HG03064 (cell line): ENCODE measurements around the gene PSMD13.
A peak's percentile ranks its signal among the peaks of the same experiment; 100 is the strongest.
"Not testable (repeated sequence)": the region's sequence is repeated elsewhere in the genome, so short reads cannot be mapped to it uniquely, and the experiment has no call there.

Experiments
- ATAC-seq: cut with Tn5 transposase; IDR thresholded peaks from one replicate; pipeline ENCODE4 v1.9.1; 2021; ENCODE audit warnings: low read depth; ENCODE audit not compliant: unreplicated experiment

The PSMD13 gene

GRCh38 chr11:216081-216974 lies 20.4 kb upstream of the PSMD13 start:
- no peak for ATAC-seq

GRCh38 chr11:217704-218103 lies 19.1 kb upstream of the PSMD13 start:
- ATAC-seq = no peak

GRCh38 chr11:218815-219593 lies 17.8 kb upstream of the PSMD13 start:
- no peak for ATAC-seq

- not testable (repeated sequence) for ATAC-seq
These were observed 16.0 kb upstream of the PSMD13 start for GRCh38 chr11:220641-221215.

GRCh38 chr11:221539-221938 lies 15.2 kb upstream of the PSMD13 start:
- no peak for ATAC-seq

GRCh38 chr11:221998-222789 lies 14.6 kb upstream of the PSMD13 start:
- no peak for ATAC-seq

- ATAC-seq = no peak
These were observed 13.6 kb upstream of the PSMD13 start for GRCh38 chr11:223026-223789.

- ATAC-seq = no peak
These were observed 12.9 kb upstream of the PSMD13 start for GRCh38 chr11:223884-224283.

GRCh38 chr11:224424-224823 lies 12.4 kb upstream of the PSMD13 start:
- ATAC-seq = no peak

- no peak for ATAC-seq
These were observed 10.9 kb upstream of the PSMD13 start for GRCh38 chr11:225734-226453.

- ATAC-seq = no peak
These were observed 8.9 kb upstream of the PSMD13 start for GRCh38 chr11:227824-228379.

GRCh38 chr11:230431-230830 lies 6.3 kb upstream of the PSMD13 start:
- ATAC-seq = no peak

GRCh38 chr11:232783-233565 lies 3.8 kb upstream of the PSMD13 start:
- ATAC-seq = no peak

- ATAC-seq = no peak
These were observed 1.6 kb upstream of the PSMD13 start for GRCh38 chr11:235180-235579.

GRCh38 chr11:235609-235996 lies 1.2 kb upstream of the PSMD13 start:
- ATAC-seq = no peak

GRCh38 chr11:235997-236773 lies 591 bp upstream of the PSMD13 start, which contains the start of gene SIRT3:
Gene SIRT3 (minus strand): TSS chr11:236342. CDS start chr11:236328, 14 bp downstream.
- peak; percentile 73 for ATAC-seq

GRCh38 chr11:238346-238745 lies 1.6 kb downstream of the PSMD13 start:
- ATAC-seq = not testable (repeated sequence)
